RWPE1 (cell line): Measurements from ENCODE around the gene PPP2R5D.
A peak's percentile ranks its signal among the peaks of the same experiment; 100 is the strongest.
"Not testable (repeated sequence)": the region's sequence is repeated elsewhere in the genome, so short reads cannot be mapped to it uniquely, and the experiment has no call there.

Experiments used
- CTCF ChIA-PET: fragments of 350-600 bp; sonication (Branson Sonifier 250); formaldehyde crosslinking; extraction: SDS; loops from one replicate; lab custom pipeline; 2021; lab: Yijun Ruan, JAX
- POLR2A ChIA-PET: fragments of 400-600 bp; formaldehyde crosslinking; extraction: SDS; loops from one replicate; lab custom pipeline; 2020; ENCODE audit warnings: antibody characterized with exemption; ENCODE audit not compliant: low non-redundant PET; lab: Yijun Ruan, JAX
- DNase-seq: peaks from one replicate; pipeline ENCODE4 v3.0.0; 2012; ENCODE audit warnings: low spot score
- H3K27ac ChIP-seq: fragments of 450-650 bp; 2 replicates; pipeline ENCODE4 v1.5.1; 2017
- TF ChIP-seq, protein P1 (sequence below): fragments of 450-650 bp; conservative IDR thresholded peaks from 2 replicates; pipeline ENCODE4 v1.5.1; 2017; ENCODE audit warnings: low read depth, mild to moderate bottlenecking

Gene PPP2R5D

DNA sequence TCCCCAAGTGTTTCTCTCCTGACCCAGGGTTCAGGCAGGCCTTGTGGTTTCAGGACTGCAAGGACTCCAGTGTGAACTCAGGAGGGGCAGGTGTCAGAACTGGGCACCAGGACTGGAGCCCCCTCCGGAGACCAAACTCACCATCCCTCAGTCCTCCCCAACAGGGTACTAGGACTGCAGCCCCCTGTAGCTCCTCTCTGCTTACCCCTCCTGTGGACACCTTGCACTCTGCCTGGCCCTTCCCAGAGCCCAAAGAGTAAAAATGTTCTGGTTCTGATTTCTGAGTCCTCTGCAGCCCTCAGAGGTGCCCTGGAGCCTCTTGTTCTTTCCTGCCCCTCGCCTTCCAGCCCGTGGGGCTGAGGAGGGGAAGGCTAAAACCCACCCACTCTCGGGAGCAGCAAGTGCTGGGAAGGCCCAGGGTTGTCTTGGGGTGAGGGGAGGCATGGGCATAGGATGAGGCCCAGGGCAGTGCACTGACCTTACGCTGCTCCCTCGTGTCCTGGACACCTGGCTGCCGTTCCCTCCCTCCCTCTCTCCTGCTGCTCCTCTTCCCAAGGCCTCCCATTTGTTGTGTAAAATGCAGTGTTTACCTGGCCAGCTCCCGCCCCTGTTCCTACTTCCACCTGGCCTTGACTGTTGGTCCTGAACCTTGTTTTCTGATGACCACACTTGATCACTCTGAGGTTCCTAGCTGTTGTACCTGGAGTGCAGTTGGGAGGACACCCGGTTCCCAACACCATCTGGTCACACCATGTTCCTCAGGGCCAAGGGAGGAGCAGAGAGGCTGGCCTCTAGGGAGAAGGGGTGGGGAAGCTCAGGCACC is 45.2 kb upstream of the PPP2R5D start:
- ChIA-PET CTCF (no interaction called here), POLR2A (no interaction called here)
- DNase-seq = no peak
- TF ChIP-seq, protein P1, sequence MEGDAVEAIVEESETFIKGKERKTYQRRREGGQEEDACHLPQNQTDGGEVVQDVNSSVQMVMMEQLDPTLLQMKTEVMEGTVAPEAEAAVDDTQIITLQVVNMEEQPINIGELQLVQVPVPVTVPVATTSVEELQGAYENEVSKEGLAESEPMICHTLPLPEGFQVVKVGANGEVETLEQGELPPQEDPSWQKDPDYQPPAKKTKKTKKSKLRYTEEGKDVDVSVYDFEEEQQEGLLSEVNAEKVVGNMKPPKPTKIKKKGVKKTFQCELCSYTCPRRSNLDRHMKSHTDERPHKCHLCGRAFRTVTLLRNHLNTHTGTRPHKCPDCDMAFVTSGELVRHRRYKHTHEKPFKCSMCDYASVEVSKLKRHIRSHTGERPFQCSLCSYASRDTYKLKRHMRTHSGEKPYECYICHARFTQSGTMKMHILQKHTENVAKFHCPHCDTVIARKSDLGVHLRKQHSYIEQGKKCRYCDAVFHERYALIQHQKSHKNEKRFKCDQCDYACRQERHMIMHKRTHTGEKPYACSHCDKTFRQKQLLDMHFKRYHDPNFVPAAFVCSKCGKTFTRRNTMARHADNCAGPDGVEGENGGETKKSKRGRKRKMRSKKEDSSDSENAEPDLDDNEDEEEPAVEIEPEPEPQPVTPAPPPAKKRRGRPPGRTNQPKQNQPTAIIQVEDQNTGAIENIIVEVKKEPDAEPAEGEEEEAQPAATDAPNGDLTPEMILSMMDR = no peak
- H3K27ac ChIP-seq = peak overlapping the region; percentile 32

DNA sequence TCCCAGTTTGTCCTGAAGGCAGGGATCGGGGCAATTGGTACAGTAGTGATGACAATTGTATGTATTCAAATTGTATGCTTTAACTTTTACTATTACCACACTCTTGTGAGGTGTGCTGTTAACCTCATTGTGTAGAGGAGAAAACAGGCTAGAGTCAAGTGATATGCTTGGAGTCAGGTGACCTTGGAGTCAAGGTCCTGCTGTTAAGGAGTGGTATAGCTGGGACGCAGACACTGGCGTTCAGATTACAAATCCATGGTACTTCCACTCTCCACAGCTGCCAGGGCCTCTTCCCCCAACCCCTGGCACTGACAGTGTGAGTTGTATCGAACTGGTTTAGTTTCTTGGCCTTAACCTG is 44.6 kb upstream of the PPP2R5D start:
- TF ChIP-seq, protein P1 = no peak
- ChIA-PET POLR2A (no interaction called here), CTCF (no interaction called here)
- DNase-seq = no peak
- peak overlapping the region; percentile 32 for H3K27ac ChIP-seq

DNA sequence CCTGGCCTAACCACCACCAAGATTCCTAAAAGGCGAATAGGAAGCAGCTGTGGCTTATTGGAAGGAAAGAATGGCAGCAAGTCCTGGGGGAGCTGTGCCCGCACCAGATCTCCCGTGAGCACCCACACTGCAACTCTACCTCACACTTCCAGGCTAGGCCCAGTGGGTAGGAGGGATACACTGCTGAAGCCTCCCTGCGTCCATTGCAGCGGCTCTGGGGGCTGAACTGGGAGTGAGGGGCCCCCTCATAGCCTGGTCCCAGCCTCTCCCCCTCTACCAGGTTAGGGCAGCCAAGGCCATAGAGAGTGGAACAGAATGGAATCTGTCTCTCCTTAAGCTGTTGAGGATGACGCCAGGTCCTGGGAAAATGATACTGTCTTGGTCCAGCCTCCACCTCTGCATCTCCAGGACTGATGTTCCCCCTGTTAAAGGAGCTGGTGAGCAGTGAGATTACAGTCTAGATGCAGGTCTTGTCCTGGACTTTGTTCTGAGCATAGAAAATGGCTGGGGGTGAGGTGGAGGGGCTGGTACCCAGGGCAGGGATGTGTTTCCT is 43.8 kb upstream of the PPP2R5D start:
- peak overlapping the region; percentile 32 for H3K27ac ChIP-seq
- no peak for DNase-seq
- TF ChIP-seq, protein P1 = no peak
- ChIA-PET POLR2A (no interaction called here), CTCF (no interaction called here)

DNA sequence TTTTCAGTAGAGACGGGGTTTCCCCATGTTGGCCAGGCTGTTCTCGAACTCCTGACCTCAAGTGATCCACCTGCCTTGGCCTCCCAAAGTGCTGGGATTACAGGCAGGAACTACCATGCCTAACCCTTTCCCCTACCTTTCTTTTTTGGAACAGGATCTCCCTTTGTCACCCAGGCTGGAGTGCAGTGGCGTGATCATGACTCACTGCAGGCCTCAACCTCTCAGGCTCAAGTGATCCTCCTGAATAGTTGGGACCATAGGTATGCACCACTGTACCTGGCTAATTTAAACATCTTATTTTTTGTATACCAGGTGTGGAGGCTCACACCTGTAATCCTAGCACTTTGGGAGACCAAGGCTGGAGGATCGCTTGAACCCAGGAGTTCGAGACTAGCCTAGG is 43.0 kb upstream of the PPP2R5D start:
- DNase-seq, CTCF ChIA-PET, POLR2A ChIA-PET: not testable (repeated sequence)
- peak overlapping the region; percentile 20; the same call in 1 of the 2 replicates for H3K27ac ChIP-seq

DNA sequence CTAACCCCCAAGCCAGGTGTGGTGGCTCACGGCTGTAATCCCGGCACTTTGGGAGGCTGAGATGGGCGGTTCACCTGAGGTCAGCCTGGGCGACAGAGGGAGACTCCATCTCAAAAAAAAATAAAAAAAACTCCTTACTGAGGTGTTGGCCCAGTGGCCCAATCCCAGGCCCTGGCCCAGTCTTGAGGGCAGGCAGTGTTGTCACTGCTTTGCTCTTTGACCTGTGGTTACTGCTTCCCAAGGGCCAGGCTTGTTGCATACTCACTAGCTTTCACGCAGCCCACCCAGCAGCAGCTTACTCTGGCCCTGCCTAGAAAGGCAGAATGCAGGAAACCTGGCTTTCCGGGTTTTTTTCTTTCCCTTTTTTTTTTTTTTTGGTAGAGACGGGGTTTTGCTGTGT is 41.9 kb upstream of the PPP2R5D start:
- no peak for DNase-seq
- 0 out of 2 replicates have a peak overlapping the region, but pooled peaks have one; percentile 6 for H3K27ac ChIP-seq
- ChIA-PET POLR2A (no interaction called here), CTCF (no interaction called here)
- TF ChIP-seq, protein P1 = no peak

DNA sequence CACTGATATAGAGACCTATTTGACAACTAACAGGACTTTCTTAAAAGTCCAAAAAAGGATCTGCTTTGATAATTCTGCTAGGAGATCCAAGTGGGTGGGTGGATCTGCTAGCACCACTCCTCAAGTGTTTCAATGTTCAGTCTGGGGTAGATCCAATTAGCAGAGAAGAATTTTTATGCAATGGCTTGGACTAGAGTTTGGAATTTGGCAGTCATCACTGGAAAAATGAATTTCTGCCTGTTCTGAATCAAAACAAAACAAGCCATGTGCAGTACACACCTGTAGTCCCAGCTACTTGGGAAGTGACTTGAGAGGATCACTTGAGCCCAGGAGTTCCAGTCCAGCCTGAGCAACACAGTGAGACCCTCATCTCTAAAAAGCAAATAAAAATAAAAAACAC is 36.4 kb upstream of the PPP2R5D start:
- CTCF ChIA-PET = interaction anchor here (0.6 kb wide), 1 partner anchor 16 kb away, joined by 3 read pairs; no protein-coding TSS in a partner anchor
- no peak for DNase-seq
- POLR2A ChIA-PET = no interaction called here
- TF ChIP-seq, protein P1 = no peak
- no peak overlapping the region for H3K27ac ChIP-seq

DNA sequence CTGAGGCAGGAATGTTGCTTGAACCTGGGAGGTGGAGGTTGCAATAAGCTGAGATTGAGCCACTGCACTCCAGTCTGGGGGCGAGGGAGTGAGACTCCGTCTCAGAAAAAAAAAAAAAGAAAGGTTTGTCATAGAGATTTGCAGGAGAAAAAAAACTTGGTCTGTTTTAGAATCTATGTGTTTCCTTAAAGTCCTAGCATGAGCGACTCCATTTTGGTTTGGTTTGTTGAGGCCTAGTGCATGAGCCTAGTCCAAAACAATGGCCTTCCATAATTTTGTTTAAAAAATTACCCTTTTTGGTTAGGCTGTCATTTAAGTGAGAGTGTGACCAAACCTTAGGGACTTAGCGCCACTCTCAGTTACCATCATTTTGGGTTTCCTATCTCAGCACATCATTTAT is 32.0 kb upstream of the PPP2R5D start:
- ChIA-PET CTCF (no interaction called here), POLR2A (no interaction called here)
- DNase-seq = no peak
- TF ChIP-seq, protein P1 = no peak
- H3K27ac ChIP-seq = no peak overlapping the region

DNA sequence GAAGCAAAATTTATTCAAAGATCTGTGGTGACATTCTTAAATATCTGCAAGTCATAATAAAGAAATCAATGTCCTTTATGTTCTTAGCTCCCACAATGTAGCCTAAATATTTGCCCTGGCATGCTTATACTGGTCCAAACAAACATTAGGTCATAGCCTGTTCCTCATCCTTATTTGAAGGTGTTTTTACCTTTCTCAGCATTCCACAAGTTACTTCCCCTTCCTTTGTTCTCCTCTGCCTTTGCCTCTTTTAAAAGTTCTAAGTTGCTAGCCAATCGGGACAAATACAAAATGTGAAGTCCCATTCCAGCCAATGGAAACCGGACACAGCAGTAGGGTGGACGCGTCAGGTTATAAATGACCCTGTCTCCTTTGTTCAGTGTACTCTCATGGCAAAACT is 30.0 kb upstream of the PPP2R5D start:
- DNase-seq, CTCF ChIA-PET, POLR2A ChIA-PET, H3K27ac ChIP-seq: not testable (repeated sequence)
